Transverse colon (tissue), 4 donors: ENCODE measurements around the gene ATF5. TPM values are rescaled to one million over a fixed set of nuclear protein-coding genes. Genes with fewer than 3 reads are reported as not detected.

Experiments used
- DNase-seq: peaks from one replicate; pipeline ENCODE4 v3.0.0-alpha.2; 2019
- H3K27ac ChIP-seq, 4 donors: fragments of 200-600 bp; sonication (generic); 2 replicates each; pipeline ENCODE4 v1.5.1; 2016 to 2018; ENCODE audit warnings: inconsistent platforms in 4 of 4
- H3K27me3 ChIP-seq: fragments of 200-600 bp; sonication (generic); 2 replicates; pipeline ENCODE4 v1.5.1; 2017; ENCODE audit warnings: inconsistent platforms
- H3K36me3 ChIP-seq, 4 donors: fragments of 200-600 bp; sonication (generic); 2 replicates each; pipeline ENCODE4 v1.5.1; 2017 to 2019; ENCODE audit warnings: inconsistent platforms in 4 of 4
- H3K4me1 ChIP-seq, 4 donors: fragments of 200-600 bp; sonication (generic); 2 replicates each; pipeline ENCODE4 v1.5.1; 2017 to 2020; ENCODE audit warnings: inconsistent platforms in 4 of 4
- H3K4me3 ChIP-seq, 4 donors: fragments of 200-600 bp; sonication (generic); 1 replicate in 1 of 4; 2 replicates in 3 of 4; pipeline versions ENCODE4 v1.5.1 to v1.6.1; 2017 to 2019; ENCODE audit warnings: inconsistent platforms in 4 of 4
- H3K9me3 ChIP-seq, 2 donors: fragments of 200-600 bp; sonication (generic); 2 replicates each; pipeline ENCODE4 v1.5.1; 2017 to 2019; ENCODE audit warnings: inconsistent platforms in 2 of 2
- CTCF ChIP-seq, 5 experiments: fragments of 200-600 bp in 3 of 5; fragments of 450-650 bp in 2 of 5; sonication (generic) in 3 of 5; IDR thresholded peaks; 1 replicate in 2 of 5; 2 replicates in 3 of 5; pipeline ENCODE4 v1.5.1; 2016 to 2017; ENCODE audit warnings: antibody characterized with exemption in 5 of 5, inconsistent platforms in 3 of 5, mild to moderate bottlenecking in 2 of 5, moderate library complexity in 1 of 5
- EP300 ChIP-seq: sonication (generic); formaldehyde crosslinking; IDR thresholded peaks from one replicate; pipeline ENCODE4 v1.6.1; 2017; ENCODE audit warnings: antibody characterized with exemption, low read depth
- POLR2A ChIP-seq: fragments of 450-650 bp; IDR thresholded peaks from one replicate; pipeline ENCODE4 v1.6.1; 2016; ENCODE audit warnings: antibody characterized with exemption, mild to moderate bottlenecking, moderate library complexity
- POLR2AphosphoS5 ChIP-seq, 3 donors: sonication (generic); formaldehyde crosslinking; IDR thresholded peaks; one replicate each; pipeline ENCODE4 v1.6.1; 2016; ENCODE audit warnings: antibody characterized with exemption in 3 of 3
- WGBS, 2 donors: methylation state at CpG; one replicate each; pipeline ENCODE4 v1.1.5; 2018; ENCODE audit warnings: low coverage in 1 of 2; 5-methylcytosine and 5-hydroxymethylcytosine counted together
- in situ Hi-C, 4 donors: fragments of 200-750 bp; cut with MboI; loops; one replicate each; pipeline versions ENCODE4 v1.15.0 to v1.15.1; 2017; ENCODE audit warnings: low sequenced_read_pairs in 3 of 4, low pct_ligation_motif_present in 1 of 4, low pct_unique_long_range_greater_than_20kb in 1 of 4
- intact Hi-C: fragments of 100-400 bp; cut with DNase I; formaldehyde crosslinking; loops from one replicate; pipeline ENCODE4 v1.15.1; 2023; ENCODE audit warnings: low total_unique reads
- total RNA-seq, 4 donors: library from RNA; depleted of rRNA; stranded (reverse); fragments of >200 nt; gene quantifications; one replicate each; pipeline ENCODE4 v1.1.0, GENCODE V29; 2016

Gene ATF5
- total RNA-seq, 4 donors from 2014 or later, result 2.6 to 10.5 (median 5.4) TPM

- TF ChIP-seq EP300 (no peak), POLR2A (no peak), POLR2AphosphoS5 (IDR thresholded peaks at IDR 0.05) (no peak), CTCF (IDR thresholded peaks at IDR 0.05) (no peak)
- no peaks in the 10 kb centered on the region for H3K36me3 ChIP-seq
- WGBS, 2 donors, result 80% methylated on average over 8 of the region's 8 CpGs; no CpG with 5 or more reads in 1 of the 2 donors
- no peak for DNase-seq
- no peak overlapping the region for H3K27ac ChIP-seq
- H3K27me3 ChIP-seq, result no peaks in the 10 kb centered on the region
- intact Hi-C loops, result no loop called here
- in situ Hi-C loops, result no loop called here
- no peak overlapping the region for H3K4me3 ChIP-seq
- no peaks in the 10 kb centered on the region for H3K9me3 ChIP-seq
- H3K4me1 ChIP-seq, result peaks cover 0 to 10% (median 4%) of the 10 kb centered on the region in 4 donors
These were observed 17.4 kb downstream of the ATF5 start for GRCh38 chr19:49946415-49946814.

DNA sequence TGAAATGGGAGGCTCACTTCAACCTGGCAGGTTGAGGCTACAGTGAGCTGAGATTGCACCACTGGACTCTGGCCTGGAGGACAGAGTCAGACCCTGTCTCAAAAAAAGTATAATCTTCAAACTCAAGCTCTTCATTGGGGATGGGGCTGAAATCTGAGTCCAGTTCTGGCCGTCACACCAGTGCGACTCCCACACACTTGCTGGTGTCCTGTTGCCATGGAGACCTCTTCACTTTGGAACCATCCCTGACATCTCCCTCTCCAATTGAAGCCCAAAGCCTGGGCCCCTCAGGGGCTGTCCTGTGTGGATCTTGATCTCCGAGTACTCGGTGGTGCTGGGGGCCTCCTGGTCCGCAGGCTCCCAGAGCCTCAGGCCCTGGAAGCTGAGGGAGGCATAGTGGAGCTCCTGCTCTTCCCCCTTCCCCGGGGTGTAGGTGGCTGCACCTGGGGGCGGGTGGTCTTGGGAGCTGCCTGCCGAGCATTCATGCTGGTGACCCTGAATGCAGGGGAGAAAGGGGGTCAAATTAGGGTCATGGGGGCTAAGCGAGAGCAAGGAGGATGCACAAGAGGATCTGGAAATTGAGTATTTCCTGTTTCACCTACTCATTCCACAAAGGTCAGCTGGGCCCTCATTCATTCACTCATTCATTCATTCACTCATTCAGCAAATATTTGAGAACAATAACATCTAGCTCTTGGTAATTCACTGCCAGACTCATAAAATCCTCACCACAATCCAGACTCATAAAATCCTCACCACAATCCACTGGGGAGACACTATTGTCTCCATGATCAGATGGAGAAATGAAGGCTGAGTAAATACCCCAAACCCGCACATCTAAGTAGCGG is 21.0 kb downstream of the ATF5 start:
- in situ Hi-C loops, result no loop called here
- Histone ChIP-seq H3K36me3 (no peaks in the 10 kb centered on the region), H3K27me3 (no peaks in the 10 kb centered on the region), H3K27ac (no peak overlapping the region), H3K9me3 (no peaks in the 10 kb centered on the region), H3K4me1 (peaks cover 3 to 41% (median 25%) of the 10 kb centered on the region in 4 donors), H3K4me3 (no peak overlapping the region)
- DNase-seq, result no peak
- no peak for TF ChIP-seq POLR2A
- intact Hi-C loops, result no loop called here
- whole genome bisulfite sequencing, 2 donors, result 59% methylated on average over 9 of the region's 11 CpGs; no CpG with 5 or more reads in 1 of the 2 donors

DNA sequence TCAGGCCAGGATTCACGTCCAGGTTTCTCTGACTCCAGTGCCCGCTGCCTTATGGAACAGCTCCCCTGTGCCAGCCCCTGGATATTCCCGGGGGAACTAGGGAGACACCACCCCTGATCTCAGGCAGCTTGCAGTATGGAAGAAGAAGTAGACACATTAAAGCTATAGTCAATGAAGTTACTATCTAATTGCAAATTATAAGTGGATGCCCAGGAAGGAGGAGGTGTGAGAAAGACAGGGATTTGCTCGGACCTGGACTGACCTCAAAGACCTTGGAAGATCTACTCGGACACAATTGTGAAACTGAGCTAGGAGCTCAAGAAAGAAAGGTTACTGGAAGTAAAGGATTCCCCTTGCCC is 21.6 kb downstream of the ATF5 start:
- TF ChIP-seq POLR2AphosphoS5 (IDR thresholded peaks at IDR 0.05), result no peak
- no peak for TF ChIP-seq EP300
- H3K27me3 ChIP-seq, result no peaks in the 10 kb centered on the region
- no peaks in the 10 kb centered on the region for H3K9me3 ChIP-seq
- 68 to 70% methylated on average over 2 to 5 of the region's 5 CpGs for WGBS, 2 donors
- in situ Hi-C loops, result no loop called here
- intact Hi-C loops, result no loop called here
- no peaks in the 10 kb centered on the region for H3K36me3 ChIP-seq
- DNase-seq, result no peak
- H3K27ac ChIP-seq, result no peak overlapping the region
- no peak overlapping the region for H3K4me3 ChIP-seq
- peaks cover 3 to 42% (median 29%) of the 10 kb centered on the region in 4 donors for H3K4me1 ChIP-seq

- intact Hi-C loops, result no loop called here
- TF ChIP-seq CTCF (IDR thresholded peaks at IDR 0.05), result no peak
- TF ChIP-seq EP300, result no peak
- TF ChIP-seq POLR2A, result no peak
- TF ChIP-seq POLR2AphosphoS5 (IDR thresholded peaks at IDR 0.05), result no peak
- no peaks in the 10 kb centered on the region for H3K36me3 ChIP-seq
- H3K4me1 ChIP-seq, result peaks cover 3 to 47% (median 30%) of the 10 kb centered on the region in 4 donors
- no peak overlapping the region for H3K4me3 ChIP-seq
- DNase-seq, result no peak
- 70 to 84% methylated on average over 4 to 10 of the region's 13 CpGs for WGBS, 2 donors
- H3K27me3 ChIP-seq, result no peaks in the 10 kb centered on the region
- in situ Hi-C loops, result no loop called here
- H3K9me3 ChIP-seq, result no peaks in the 10 kb centered on the region
- no peak overlapping the region for H3K27ac ChIP-seq
These were observed 22.0 kb downstream of the ATF5 start for GRCh38 chr19:49950956-49951526.

- 95 to 100% methylated on average over 1 to 7 of the region's 9 CpGs for WGBS, 2 donors
- Histone ChIP-seq H3K27ac (no peak overlapping the region), H3K4me3 (no peak overlapping the region), H3K36me3 (no peaks in the 10 kb centered on the region), H3K27me3 (no peaks in the 10 kb centered on the region), H3K4me1 (peaks cover 3 to 55% (median 30%) of the 10 kb centered on the region in 4 donors), H3K9me3 (no peaks in the 10 kb centered on the region)
- in situ Hi-C loops (no loop called here), intact Hi-C loops (no loop called here)
- no peak for TF ChIP-seq CTCF (IDR thresholded peaks at IDR 0.05)
- no peak for TF ChIP-seq EP300
- TF ChIP-seq POLR2A, result no peak
- no peak for TF ChIP-seq POLR2AphosphoS5 (IDR thresholded peaks at IDR 0.05)
- DNase-seq, result no peak
These were observed 22.9 kb downstream of the ATF5 start for GRCh38 chr19:49951806-49952478.
